NK-92 (cell line): ENCODE measurements around the gene LCE1A.

Experiments used
- DNase-seq: peaks from one replicate; lab custom pipeline; 2025; ENCODE audit not compliant: unreplicated experiment; lab: John Stamatoyannopoulos, UW

The LCE1A gene, protein sequence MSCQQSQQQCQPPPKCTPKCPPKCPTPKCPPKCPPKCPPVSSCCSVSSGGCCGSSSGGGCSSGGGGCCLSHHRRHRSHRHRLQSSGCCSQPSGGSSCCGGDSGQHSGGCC

DNA sequence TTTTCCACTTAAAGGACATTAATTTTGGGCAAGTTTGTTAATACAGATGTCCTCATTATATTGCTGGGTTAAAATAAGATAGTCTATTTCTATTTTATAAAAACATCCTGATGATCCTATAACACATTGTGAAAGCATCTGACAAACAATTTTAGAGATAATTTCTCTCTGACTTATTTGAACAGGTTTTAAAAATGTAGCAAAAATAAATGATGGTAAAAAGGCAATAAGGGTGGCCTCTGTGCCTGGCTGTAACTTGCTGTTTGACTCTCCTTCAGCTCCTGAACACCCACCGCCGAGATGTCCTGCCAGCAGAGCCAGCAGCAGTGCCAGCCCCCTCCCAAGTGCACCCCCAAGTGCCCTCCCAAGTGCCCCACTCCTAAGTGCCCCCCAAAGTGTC, at the start of gene LCE1A:
Gene LCE1A, plus strand, starts transcription at position 301 of the 400 bp plus-strand sequence. Its CDS starts 0 bp downstream, at position 301.
- no peak for DNase-seq

DNA sequence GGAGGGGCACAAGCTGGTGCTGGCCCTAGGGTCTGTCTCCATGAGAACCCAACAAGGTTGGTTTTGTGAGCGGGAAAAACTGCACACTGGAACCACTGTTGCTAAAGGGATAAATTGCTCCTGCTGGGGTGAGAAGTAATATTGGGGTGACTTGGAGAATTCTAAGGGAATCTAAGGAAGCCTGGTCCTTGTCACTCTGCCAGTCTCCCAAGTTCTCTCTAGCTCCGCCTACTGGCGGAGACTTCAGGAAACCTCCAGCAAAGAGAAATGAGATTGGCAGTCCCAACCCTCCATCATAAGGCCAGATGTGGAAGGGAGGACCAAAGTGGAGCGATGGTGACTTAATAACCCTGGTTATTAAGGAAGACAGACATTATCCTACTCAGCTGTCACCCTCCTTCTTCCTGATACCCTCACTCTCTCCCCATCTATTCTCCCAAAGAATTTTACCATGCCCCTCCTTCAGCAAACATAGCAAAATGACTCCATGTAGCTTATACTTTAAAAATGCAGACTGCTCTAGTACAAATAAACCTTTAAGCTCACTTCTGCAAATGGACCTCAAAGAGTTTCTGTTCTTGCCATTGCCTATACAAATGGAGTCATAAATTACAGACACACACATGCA, 49.6 kb upstream of the LCE1A start:
- DNase-seq: no peak

DNA sequence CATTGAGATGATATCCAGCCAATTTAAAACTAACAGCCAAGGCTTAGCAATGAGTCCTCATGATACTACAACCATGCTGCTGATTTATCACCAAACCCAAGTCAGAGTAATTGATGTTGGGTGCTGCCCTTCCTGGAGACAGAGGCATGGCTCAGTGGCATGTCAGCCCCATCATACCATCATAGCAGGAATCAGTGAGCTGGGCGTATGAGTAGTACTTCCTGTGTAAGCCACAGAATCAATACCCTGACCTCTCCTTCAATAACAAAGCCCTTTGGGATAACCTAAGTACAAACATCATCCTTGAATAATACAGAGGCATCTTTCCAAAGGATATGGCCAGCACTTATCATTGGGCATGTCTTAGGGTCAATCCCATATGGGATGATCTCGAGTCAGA, 44.2 kb upstream of the LCE1A start:
- no peak for DNase-seq

DNA sequence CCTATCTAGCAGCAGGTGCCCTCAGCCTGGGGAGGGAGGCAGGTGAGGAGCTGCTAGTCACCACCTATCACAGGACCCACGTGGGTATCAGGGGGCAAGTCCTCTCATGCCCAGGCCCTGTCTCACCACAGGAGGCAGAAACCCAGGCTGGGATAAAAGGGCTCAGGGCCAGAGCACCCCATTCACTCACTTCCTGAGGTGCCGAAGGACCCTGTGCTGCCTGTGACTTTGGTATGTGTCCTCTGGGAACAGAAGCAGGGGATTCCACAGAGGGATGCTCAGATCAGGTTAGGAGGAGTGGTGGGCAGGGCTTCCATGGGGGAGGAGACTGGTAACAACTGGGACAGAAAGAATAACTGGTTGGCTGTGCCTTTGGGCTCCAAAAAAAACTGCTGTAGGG, 41.2 kb upstream of the LCE1A start, which contains the start of gene LCE1E:
Gene LCE1E, plus strand, starts transcription at position 181 of the 400 bp plus-strand sequence. CDS start 1,043 bp downstream, outside the sequence.
- no peak for DNase-seq

DNA sequence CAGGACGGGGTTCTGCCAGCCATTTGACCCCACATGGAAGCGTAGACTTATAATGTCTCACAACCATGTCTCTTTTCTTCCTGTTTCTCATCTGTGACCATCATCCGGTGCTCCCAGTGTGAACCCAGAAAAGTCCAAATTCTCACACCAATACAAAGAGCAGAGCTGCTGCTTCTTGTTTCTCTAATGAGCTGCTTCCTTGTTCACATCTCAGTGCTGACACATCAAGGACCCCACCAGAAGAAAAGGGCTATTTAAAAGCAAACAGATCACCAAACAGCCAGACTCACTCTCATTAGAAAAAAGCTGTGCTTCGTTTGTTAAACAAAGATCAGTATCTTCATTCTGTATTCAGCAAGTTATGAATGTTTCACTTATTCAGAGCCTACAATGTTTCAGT, 31.6 kb upstream of the LCE1A start:
- DNase-seq: no peak

DNA sequence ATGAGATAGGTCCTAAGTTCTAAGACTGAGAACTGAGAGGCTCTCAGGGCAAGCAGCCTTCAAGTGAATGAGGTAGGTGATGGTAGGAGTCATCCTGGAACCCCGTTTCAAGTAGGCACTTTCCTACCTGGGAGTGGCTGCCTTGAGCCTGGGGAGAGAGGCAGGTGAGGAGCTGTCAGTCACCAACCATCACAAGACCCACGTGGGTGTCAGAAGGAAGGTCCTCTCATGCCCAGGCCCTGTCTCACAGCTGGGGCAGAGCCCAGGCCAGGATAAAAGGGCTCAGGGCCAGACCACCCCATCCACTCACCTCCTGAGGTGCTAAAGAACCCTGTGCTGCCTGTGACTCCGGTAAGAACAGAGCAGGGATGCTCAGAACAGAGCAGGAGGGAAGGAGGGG, 30.9 kb upstream of the LCE1A start, which contains the start of gene LCE1D:
Gene LCE1D, plus strand, starts transcription at position 301 of the 400 bp plus-strand sequence. CDS start 1,074 bp downstream, outside the sequence.
- no peak for DNase-seq

DNA sequence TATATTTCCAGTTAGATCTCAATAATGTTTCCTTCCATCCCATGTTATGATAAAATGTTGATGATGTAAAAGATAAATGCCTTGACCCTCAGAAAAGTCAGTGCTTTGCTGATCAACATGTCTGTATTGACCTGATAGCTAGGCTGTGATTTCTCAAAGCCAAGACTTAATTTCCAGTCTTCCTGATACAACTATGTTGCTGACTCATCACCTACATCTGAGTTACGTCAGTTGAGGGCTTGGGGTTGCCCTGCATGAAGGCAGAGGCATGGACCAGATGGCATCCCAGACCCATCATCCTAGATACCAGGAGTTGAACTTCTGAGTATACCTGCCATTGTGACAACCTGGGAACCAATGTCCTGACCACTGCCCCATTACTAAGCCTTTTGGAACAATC, 25.9 kb upstream of the LCE1A start:
- DNase-seq: no peak

DNA sequence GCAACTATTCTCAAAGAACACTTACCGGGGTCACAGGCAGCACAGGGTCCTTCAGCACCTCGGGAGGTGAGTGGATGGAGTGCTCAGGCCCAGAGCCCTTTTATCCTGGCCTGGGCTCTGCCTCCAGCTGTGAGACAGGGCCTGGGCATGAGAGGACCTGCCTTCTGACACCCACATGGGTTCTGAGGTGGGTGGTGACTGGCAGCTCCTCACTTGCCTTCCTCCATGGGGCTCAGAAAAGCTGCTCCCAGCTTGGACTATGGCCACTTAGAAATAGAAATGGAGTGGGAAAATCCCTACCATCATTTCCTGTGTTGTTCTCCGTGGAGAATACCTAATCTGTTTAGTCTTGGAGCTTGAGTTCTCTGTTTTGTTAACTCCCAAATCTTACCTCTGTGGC, 20.7 kb upstream of the LCE1A start, which contains the start of gene LCE1C:
Gene LCE1C, minus strand, starts transcription at position 76 of the 400 bp plus-strand sequence. CDS start 1,173 bp downstream, outside the sequence.
- no peak for DNase-seq

DNA sequence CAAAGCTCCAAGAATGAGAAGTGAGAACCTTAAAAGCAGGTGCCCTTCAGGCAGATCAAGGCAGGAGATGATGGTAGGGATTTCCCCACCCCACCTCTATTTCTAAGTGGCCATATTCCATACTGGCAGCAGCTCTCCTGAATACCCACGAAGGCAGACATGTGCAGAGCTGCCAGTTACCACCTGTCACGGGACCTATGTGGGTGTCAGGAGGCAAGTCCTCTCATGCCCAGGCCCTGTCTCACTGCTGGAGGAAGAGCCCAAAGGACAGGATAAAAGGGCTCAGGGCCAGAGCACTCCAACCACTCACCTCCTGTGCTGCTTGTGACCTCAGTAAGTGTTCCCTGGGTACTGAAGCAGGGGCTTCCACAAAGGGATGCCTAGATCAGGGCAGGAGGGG, 16.2 kb upstream of the LCE1A start:
- no peak for DNase-seq

DNA sequence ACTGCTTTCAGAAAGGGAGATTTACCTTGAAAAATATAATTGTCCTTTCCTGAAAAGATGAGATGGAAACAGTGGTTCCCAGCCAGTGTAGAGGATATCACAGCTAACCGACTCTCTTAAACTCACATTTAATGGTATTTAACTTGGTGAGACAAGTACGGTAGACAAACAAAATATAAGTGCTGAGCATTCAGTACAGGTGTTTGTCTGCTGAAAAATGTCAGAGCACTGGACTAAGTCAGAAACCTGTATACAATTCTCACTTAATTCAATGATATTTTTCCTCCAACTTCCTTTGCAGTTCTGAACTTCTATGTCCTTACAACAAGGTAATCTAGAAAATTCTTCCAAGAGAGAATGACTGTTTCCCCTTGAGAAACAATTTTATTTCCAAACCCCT, 15.6 kb upstream of the LCE1A start, which contains the start of gene LCE1B:
Gene LCE1B, plus strand, starts transcription at position 301 of the 400 bp plus-strand sequence. CDS start 476 bp downstream, outside the sequence.
- no peak for DNase-seq

DNA sequence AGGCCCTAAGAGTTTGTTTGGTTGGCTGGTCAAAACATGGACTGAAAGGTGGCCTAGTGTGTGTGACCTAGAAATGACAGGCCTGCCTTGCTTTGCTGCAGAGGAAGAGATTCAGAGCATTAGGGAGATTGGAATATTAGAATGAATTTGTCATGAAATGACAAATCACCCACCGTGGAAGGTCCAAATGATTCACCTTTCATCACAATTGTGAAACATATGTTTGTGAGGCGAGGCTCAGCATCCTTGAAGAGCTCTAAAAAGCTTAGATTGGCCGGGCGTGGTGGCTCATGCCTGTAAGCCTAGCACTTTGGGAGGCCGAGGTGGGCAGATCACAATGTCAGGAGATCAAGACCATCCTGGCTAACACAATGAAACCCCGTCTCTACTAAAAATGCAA, 10.0 kb upstream of the LCE1A start:
- no peak for DNase-seq

DNA sequence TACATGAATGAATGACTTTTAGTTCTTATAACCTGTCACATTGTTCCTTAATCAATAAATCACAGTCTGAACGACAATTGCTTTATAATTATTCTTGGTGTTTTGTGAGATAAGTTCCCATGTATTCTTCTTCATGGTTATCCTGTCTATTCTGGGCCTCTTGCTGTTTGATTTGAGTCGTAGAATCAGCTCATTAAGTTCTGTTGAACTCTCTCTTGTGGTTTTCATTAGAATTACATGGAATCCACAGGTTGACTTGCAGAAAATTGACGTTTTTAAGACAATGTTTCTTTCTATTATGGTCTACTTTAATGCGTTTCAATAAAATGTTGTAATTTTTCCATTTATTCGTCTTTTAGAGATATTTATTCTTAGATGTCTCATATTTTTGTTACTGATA, 4.0 kb upstream of the LCE1A start:
- DNase-seq: no peak

DNA sequence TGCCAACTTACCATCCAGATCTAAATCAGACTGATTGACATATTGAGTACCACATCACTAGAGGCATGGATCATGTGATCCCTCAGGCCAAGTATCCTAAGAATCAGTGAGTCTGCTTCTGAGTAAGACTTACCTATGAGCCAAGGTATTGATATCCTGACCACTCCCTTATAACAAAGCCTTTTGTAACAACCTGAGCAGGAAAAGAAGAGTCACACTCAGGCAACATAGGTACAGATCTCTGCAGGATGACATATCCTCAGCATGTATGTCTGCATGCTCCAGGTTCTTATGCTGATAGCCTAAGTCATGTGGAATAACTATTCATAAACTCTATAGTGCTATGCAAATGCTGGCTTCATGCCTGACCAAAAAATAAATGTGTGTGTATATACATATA, 2.3 kb upstream of the LCE1A start:
- DNase-seq: no peak

DNA sequence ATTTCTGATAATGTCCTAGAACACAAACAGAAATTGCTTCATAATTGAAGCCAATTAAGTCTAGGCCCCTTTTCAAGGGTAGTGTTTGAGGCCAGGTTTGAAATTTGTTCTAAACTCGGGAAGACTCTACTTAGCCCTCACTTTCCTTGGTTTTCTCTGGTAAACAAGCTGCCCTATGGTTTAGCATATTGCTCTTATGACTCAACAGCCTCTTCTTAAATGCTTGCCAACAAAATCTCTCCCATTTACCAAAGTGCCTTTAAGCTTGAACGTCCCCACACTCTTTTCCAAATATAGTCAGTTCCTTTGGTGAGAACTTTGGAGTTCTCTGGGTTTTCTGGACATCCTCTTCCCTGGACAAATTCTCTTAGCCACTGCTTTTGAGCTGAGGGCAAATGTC, 9.6 kb downstream of the LCE1A start:
- DNase-seq: no peak

DNA sequence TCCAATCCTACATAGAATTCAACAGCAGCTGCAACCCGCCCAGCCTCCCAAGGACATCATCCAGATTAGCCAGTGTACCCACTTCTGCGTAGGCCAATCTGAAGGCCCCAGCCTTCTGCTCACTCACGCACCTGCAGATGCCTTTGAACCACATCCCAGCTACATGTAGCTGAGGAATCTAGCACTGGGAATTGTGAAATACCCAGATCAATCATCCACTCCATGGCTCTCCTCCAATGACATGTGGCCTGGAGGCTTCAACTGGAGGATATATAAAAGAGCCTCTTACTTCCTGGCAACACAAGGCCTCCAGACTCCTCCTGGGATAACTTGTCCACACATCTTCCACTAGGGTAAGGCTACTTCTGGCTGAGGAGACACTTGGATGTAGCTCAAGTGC, 15.3 kb downstream of the LCE1A start, which contains the start of gene LCE6A:
Gene LCE6A, plus strand, starts transcription at position 301 of the 400 bp plus-strand sequence. CDS start 665 bp downstream, outside the sequence.
- no peak for DNase-seq

DNA sequence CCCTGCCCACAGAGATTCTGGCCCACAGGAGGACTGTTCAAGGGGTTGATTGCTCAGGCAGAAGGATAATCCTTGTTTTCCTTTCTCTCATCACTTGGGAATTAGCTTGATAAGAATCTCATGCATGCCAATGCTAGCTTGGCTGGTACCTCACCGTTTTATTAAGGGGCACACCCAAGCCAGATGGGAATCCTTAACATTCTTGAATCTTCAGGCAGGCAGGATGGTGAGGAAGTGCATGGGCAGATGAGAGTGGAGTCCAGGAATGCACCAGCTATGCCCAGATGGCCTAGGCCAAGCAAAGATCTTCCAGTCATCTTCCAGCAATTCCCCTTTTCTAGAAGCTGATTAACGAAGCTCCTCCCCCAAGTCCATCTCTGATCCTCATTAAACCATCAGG, 28.4 kb downstream of the LCE1A start:
- DNase-seq: no peak

DNA sequence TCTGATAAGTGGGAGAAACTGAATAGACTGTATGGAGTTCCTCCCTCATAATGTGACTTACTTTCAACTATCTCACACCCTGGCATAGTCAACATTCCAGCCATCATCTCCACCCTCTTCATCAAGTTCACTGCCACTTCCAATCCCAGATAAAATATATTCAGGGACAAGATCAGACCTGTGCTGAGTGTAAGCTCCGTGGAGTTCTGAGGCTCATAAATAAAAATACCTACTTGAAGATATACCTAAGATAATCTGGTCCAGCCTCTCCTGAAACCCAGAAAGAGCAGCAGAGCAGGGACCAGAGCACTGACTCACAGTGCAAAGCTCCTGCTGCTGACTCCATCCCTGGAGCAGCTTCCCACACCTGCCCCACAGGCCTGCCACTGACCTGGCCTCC, 30.8 kb downstream of the LCE1A start:
- DNase-seq: no peak

DNA sequence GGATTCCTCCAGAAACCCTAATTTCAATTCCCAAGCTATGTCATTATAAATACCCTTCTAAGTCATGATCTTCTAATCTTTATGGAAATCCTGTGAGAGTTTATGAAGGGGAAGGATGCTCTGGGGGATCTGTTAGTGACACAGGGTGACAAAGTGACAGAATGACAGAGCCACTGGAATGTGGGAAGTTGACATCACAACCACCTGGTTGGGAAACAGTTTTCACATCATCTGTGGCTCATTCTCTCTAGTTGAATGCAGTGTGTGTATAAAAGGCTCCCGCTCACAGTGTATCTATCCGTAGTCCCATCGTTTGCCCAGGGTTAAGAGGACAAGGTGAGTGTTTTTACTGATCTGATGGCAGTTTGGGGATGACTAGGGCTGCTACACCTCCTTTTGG, 32.4 kb downstream of the LCE1A start, which contains the start of gene LCE7A:
Gene LCE7A, plus strand, starts transcription at position 301 of the 400 bp plus-strand sequence. CDS start 702 bp downstream, outside the sequence.
- DNase-seq: no peak

DNA sequence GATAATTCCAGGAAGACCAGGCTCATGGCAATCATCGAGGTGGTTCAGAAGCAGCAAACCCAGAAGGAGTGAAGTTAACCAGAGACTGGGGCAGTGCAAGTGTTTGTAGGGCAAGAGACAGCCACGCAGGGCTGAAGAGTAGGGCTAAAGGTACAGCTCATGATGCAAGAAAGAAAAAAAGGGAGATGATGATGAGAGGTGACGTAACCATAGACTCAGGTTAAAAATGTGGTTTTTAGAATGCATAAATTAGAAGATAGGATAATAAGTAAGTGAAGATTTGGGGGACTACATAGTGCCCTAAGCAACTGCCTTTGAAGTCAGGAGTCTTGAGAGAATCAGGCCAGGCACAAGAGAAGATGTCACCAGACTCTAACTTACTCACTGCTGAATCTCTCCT, 32.9 kb downstream of the LCE1A start:
- no peak for DNase-seq

DNA sequence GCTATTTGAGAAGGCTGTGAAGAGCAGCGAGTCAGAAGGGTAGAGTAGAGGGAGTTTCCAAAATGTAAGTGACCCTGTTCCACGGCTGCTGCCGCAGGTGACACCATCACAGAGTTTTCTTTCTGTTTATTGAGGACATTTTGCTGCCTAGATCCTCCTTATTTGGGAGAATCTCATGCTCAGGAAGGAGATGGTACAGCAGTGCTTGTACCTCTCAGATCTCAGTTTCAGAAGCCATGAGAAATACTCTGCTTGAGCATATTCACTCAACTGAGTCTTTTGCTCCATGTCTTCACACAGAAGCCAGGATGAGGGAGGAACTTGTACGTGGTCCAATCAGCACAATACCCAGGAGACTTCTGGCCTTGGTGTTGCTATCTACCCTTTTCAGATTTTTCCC, 34.1 kb downstream of the LCE1A start:
- DNase-seq: no peak

DNA sequence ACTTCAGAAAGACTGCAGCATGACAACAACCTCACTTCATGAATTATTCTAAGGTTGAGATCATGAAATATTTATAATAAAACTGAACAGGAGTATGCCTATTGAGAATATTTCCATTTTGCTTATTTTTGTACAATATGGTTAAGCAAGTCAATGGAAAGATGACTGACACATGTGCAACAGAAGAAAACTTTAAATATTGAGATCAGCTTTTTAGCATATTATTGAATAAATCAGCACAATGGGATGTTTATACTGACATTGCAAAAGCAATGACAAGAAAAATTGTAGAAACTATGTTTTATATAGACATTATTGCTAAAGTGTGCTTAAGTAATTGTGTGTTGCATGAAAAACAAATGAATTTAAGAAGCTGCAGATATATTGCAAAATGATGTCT, 37.2 kb downstream of the LCE1A start:
- DNase-seq: no peak

DNA sequence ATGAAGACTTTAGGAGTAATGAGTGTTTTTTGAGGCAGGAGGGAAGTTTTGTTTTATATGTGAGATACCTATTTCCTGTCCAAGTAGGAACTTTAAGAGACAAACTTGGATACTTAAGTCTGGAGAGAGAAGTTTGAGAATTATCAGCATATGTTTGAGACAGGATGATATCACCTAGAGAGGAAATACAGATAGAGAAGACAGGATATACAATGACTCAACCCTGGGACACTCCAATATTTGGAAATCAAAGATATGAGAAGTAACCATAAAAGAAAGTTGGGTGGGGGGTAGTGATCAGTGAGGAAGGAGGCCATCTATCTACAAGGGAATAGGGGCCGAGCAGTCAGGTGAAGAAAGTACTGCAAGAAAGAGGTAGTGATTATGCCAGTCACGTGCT, 39.0 kb downstream of the LCE1A start:
- DNase-seq: no peak
